Measurements from ENCODE around the gene CACNA1G.
A peak's percentile ranks its signal among the peaks of the same experiment; 100 is the strongest.

The CACNA1G gene

DNA sequence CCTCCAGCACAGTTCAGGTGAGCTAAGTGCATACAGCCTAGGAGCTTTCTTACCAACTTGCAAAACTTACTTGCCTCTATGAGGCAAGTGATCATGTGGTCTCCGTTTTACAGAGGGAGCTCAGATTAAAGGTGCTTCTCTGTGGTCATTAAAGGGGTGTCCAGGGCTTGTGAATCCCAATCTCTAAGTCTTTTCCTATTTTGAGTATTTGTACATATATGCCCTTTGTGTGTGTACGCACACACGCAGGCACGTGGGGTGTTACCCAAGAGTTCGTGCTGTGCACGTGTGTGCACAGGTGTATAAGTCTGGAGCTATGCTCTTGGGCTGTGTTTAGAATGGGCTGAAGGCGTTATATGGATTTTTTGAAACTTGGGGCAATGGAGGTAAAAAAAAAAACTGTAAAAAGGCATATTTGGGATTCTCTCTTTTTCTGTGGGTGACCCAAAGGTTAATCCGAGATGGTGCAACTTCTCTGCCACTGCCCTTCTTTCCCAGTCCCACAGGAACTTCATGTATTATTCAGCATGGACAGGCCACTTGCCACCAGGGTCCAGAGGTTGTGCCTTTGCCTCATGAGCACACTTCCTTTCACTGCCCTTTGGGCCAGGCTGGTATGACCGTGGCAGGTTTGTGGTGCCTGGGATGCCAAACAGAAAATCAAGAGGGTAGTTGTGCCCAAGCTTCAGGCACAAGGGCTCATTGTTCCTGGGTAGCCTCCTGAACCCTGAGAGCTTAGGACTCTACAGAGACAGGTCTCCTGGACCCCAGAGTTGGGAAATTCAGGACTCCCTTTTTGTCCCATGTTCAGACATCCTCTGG lies 75.7 kb downstream of the CACNA1G start:
- 93% methylated on average over 9 of the region's 9 CpGs for WGBS
- no peak overlapping the region for H2AFZ ChIP-seq (ENCODE audit: low read depth, low read length)
- H3K14ac ChIP-seq (ENCODE audit: low read length in 2 of 2), result no peak overlapping the region
- H2BK12ac ChIP-seq (ENCODE audit: low read length in 2 of 2), result no peak overlapping the region
- H3K4me3 ChIP-seq (ENCODE audit: insufficient read depth in 1 of 2, low read depth in 1 of 2, low read length in 2 of 2), result peak overlapping the region in 1 of 2 experiments; percentile 82
- DNase-seq, result no peak
- peak overlapping the region; percentile 72 for H2AK5ac ChIP-seq (ENCODE audit: low read length, severe bottlenecking)
- H3K9me3 ChIP-seq (ENCODE audit: control insufficient read depth, low read length), result no peaks in the 10 kb centered on the region
- no peak overlapping the region for H4K8ac ChIP-seq (ENCODE audit: low read length)
- H3K18ac ChIP-seq (ENCODE audit: low read depth in 1 of 2, low read length in 2 of 2), result no peak overlapping the region
- no peak overlapping the region for H3K4ac ChIP-seq (ENCODE audit: low read depth in 1 of 2, low read length in 2 of 2)
- H3K27ac ChIP-seq (ENCODE audit: low read length, poor library complexity, severe bottlenecking), result no peak overlapping the region
- H3K27me3 ChIP-seq (ENCODE audit: control insufficient read depth in 1 of 2, insufficient read depth in 1 of 2, low read length in 2 of 2), result peaks cover 0 to 13% of the 10 kb centered on the region in 2 experiments
- H3K4me2 ChIP-seq (ENCODE audit: low read length, poor library complexity, severe bottlenecking), result no peak overlapping the region
- H3K79me1 ChIP-seq (replicated peaks; ENCODE audit: low read length, poor library complexity, severe bottlenecking), result peaks cover 3% of the 10 kb centered on the region
- H3K23ac ChIP-seq (ENCODE audit: low read length in 2 of 2), result no peak overlapping the region
- no peak overlapping the region for H2BK5ac ChIP-seq (ENCODE audit: low read depth, low read length, poor library complexity, severe bottlenecking)
- H2BK120ac ChIP-seq (ENCODE audit: low read depth, low read length), result no peak overlapping the region
- H4K91ac ChIP-seq (ENCODE audit: low read length), result no peak overlapping the region
- H3K9ac ChIP-seq (ENCODE audit: low read length), result no peak overlapping the region
- H2BK15ac ChIP-seq (ENCODE audit: low read depth, poor library complexity, severe bottlenecking), result peak overlapping the region; percentile 37
- H3K36me3 ChIP-seq (ENCODE audit: control insufficient read depth in 1 of 2, insufficient read depth in 2 of 2, low read depth in 1 of 2, low read length in 2 of 2), result no peaks in the 10 kb centered on the region
- peaks cover 50% of the 10 kb centered on the region for H3K4me1 ChIP-seq (ENCODE audit: control insufficient read depth, insufficient read depth, low read depth, low read length)

DNA sequence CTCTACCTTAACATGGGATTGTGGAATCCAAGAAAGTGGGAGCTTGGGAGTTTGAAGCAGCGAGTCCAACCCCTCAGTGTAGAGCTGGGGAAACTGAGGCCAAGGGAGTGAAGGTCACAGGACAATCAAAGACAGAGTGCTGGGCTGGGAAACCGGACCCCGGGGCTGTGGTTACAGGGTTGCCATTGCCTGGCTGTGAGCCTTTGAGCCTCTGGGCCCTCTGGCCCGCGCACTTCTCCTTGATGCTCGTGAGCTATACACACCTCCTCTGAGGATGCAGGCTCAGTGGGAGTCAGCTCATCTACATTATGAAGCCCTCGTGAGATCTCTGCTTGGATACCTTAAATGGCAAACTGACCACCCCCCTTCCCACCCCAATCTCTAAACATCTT lies 76.3 kb downstream of the CACNA1G start:
- peaks cover 52% of the 10 kb centered on the region for H3K4me1 ChIP-seq (ENCODE audit: control insufficient read depth, insufficient read depth, low read depth, low read length)
- H2BK120ac ChIP-seq (ENCODE audit: low read depth, low read length), result peak overlapping the region; percentile 2
- peak overlapping the region; percentile 72 for H2AK5ac ChIP-seq (ENCODE audit: low read length, severe bottlenecking)
- no peak overlapping the region for H2AFZ ChIP-seq (ENCODE audit: low read depth, low read length)
- no peak for DNase-seq
- H3K4ac ChIP-seq (ENCODE audit: low read depth in 1 of 2, low read length in 2 of 2), result no peak overlapping the region
- H2BK12ac ChIP-seq (ENCODE audit: low read length in 2 of 2), result peak overlapping the region in 1 of 2 experiments; percentile 49
- no peak overlapping the region for H4K8ac ChIP-seq (ENCODE audit: low read length)
- 91% methylated on average over 7 of the region's 7 CpGs for WGBS
- no peaks in the 10 kb centered on the region for H3K36me3 ChIP-seq (ENCODE audit: control insufficient read depth in 1 of 2, insufficient read depth in 2 of 2, low read depth in 1 of 2, low read length in 2 of 2)
- H3K4me3 ChIP-seq (ENCODE audit: insufficient read depth in 1 of 2, low read depth in 1 of 2, low read length in 2 of 2), result no peak overlapping the region
- H4K91ac ChIP-seq (ENCODE audit: low read length), result no peak overlapping the region
- H3K14ac ChIP-seq (ENCODE audit: low read length in 2 of 2), result no peak overlapping the region
- no peak overlapping the region for H2BK5ac ChIP-seq (ENCODE audit: low read depth, low read length, poor library complexity, severe bottlenecking)
- peak overlapping the region; percentile 26 for H2BK15ac ChIP-seq (ENCODE audit: low read depth, poor library complexity, severe bottlenecking)
- H3K23ac ChIP-seq (ENCODE audit: low read length in 2 of 2), result no peak overlapping the region
- peaks cover 0 to 13% of the 10 kb centered on the region in 2 experiments for H3K27me3 ChIP-seq (ENCODE audit: control insufficient read depth in 1 of 2, insufficient read depth in 1 of 2, low read length in 2 of 2)
- H3K18ac ChIP-seq (ENCODE audit: low read depth in 1 of 2, low read length in 2 of 2), result no peak overlapping the region
- H3K9me3 ChIP-seq (ENCODE audit: control insufficient read depth, low read length), result no peaks in the 10 kb centered on the region
- H3K27ac ChIP-seq (ENCODE audit: low read length, poor library complexity, severe bottlenecking), result no peak overlapping the region
- no peak overlapping the region for H3K9ac ChIP-seq (ENCODE audit: low read length)
- peaks cover 3% of the 10 kb centered on the region for H3K79me1 ChIP-seq (replicated peaks; ENCODE audit: low read length, poor library complexity, severe bottlenecking)
- no peak overlapping the region for H3K4me2 ChIP-seq (ENCODE audit: low read length, poor library complexity, severe bottlenecking)

DNA sequence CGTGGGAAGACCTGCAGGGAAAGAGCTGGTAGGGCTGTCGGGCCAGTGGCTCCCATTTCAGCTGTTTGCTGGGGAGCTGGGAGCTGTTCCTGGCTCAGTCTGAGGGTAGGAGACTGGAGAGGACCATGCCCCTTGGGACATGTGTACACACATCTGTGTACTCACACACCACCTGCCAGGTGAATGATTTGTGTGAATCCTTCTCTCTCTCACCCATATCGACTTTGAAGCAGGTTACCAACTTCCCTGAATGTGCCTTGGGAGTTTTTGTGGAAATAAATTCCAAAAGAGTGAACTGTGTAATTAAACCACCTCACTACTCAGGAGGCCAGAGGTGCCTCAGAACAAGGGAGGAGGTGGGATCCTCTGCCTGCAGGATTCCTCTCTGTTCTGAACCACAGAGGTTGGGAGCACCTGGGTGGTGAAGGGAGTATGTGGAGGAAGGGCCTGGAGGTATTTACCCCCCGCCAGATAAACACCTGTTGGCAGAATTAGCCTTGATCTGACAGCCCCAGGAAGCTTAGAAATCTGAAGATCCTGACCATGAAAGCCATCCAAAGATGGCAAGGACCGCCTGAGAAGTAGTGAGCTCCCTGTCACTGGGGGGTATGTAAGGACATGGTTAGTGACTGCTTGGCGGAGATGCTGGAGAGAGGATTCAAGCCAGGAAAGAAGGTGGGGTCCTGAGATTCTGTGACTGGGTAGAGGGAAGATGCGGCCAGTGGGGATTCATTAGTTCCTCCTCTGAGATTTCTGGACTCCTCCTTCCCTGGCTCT lies 77.5 kb downstream of the CACNA1G start:
- Histone ChIP-seq H3K4me3 (ENCODE audit: insufficient read depth in 1 of 2, low read depth in 1 of 2, low read length in 2 of 2) (no peak overlapping the region), H3K18ac (ENCODE audit: low read depth in 1 of 2, low read length in 2 of 2) (peak overlapping the region in 1 of 2 experiments; percentile 26), H2BK12ac (ENCODE audit: low read length in 2 of 2) (peak overlapping the region; percentile 51 to 88), H3K23ac (ENCODE audit: low read length in 2 of 2) (no peak overlapping the region), H3K4ac (ENCODE audit: low read depth in 1 of 2, low read length in 2 of 2) (peak overlapping the region; percentile 69 to 85), H3K4me2 (ENCODE audit: low read length, poor library complexity, severe bottlenecking) (no peak overlapping the region), H3K9me3 (ENCODE audit: control insufficient read depth, low read length) (no peaks in the 10 kb centered on the region), H3K14ac (ENCODE audit: low read length in 2 of 2) (no peak overlapping the region), H2BK120ac (ENCODE audit: low read depth, low read length) (peak overlapping the region; percentile 50), H2AK5ac (ENCODE audit: low read length, severe bottlenecking) (peak overlapping the region; percentile 94), H3K79me1 (replicated peaks; ENCODE audit: low read length, poor library complexity, severe bottlenecking) (peaks cover 11% of the 10 kb centered on the region), H2BK15ac (ENCODE audit: low read depth, poor library complexity, severe bottlenecking) (peak overlapping the region; percentile 28), H3K36me3 (ENCODE audit: control insufficient read depth in 1 of 2, insufficient read depth in 2 of 2, low read depth in 1 of 2, low read length in 2 of 2) (peaks cover 0 to 4% of the 10 kb centered on the region in 2 experiments), H3K27ac (ENCODE audit: low read length, poor library complexity, severe bottlenecking) (peak overlapping the region; percentile 91), H3K27me3 (ENCODE audit: control insufficient read depth in 1 of 2, insufficient read depth in 1 of 2, low read length in 2 of 2) (peaks cover 0 to 13% of the 10 kb centered on the region in 2 experiments), H3K4me1 (ENCODE audit: control insufficient read depth, insufficient read depth, low read depth, low read length) (peaks cover 58% of the 10 kb centered on the region), H4K91ac (ENCODE audit: low read length) (peak overlapping the region; percentile 35), H2AFZ (ENCODE audit: low read depth, low read length) (no peak overlapping the region), H4K8ac (ENCODE audit: low read length) (peak overlapping the region; percentile 2), H3K9ac (ENCODE audit: low read length) (peak overlapping the region; percentile 30), H2BK5ac (ENCODE audit: low read depth, low read length, poor library complexity, severe bottlenecking) (peak overlapping the region; percentile 84)
- WGBS, result 90% methylated on average over 6 of the region's 7 CpGs
- DNase-seq, result no peak

DNA sequence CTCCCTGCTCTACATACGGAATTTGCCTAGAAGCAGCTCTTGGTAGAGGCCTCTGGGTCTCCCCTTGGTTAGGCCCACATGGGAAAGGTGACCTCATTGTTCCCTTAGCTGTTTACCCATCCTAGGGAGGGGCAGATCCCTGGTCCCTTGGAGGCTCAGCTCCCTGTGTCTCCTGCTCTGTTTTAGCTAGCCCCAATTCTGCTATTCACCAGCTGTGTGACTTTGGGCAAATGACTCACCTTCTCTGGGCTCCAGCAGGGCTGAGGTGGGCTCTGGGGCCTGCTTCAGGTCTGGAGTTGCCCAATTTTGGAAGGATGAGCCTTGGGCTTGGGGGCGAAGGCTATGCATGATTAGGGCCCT lies 78.1 kb downstream of the CACNA1G start:
- no peaks in the 10 kb centered on the region for H3K9me3 ChIP-seq (ENCODE audit: control insufficient read depth, low read length)
- H3K18ac ChIP-seq (ENCODE audit: low read depth in 1 of 2, low read length in 2 of 2), result peak overlapping the region; percentile 60 to 92
- peak overlapping the region; percentile 35 for H4K91ac ChIP-seq (ENCODE audit: low read length)
- H3K36me3 ChIP-seq (ENCODE audit: control insufficient read depth in 1 of 2, insufficient read depth in 2 of 2, low read depth in 1 of 2, low read length in 2 of 2), result peaks cover 0 to 4% of the 10 kb centered on the region in 2 experiments
- 19% methylated on average over 2 of the region's 2 CpGs for WGBS
- peak overlapping the region; percentile 51 to 79 for H2BK12ac ChIP-seq (ENCODE audit: low read length in 2 of 2)
- H4K8ac ChIP-seq (ENCODE audit: low read length), result peak overlapping the region; percentile 2
- H3K27ac ChIP-seq (ENCODE audit: low read length, poor library complexity, severe bottlenecking), result peak overlapping the region; percentile 91
- no peak overlapping the region for H3K4me3 ChIP-seq (ENCODE audit: insufficient read depth in 1 of 2, low read depth in 1 of 2, low read length in 2 of 2)
- H2AFZ ChIP-seq (ENCODE audit: low read depth, low read length), result no peak overlapping the region
- peaks cover 0 to 9% of the 10 kb centered on the region in 2 experiments for H3K27me3 ChIP-seq (ENCODE audit: control insufficient read depth in 1 of 2, insufficient read depth in 1 of 2, low read length in 2 of 2)
- H2BK5ac ChIP-seq (ENCODE audit: low read depth, low read length, poor library complexity, severe bottlenecking), result peak overlapping the region; percentile 84
- peak overlapping the region; percentile 50 for H2BK120ac ChIP-seq (ENCODE audit: low read depth, low read length)
- DNase-seq, result no peak
- no peak overlapping the region for H3K23ac ChIP-seq (ENCODE audit: low read length in 2 of 2)
- H3K9ac ChIP-seq (ENCODE audit: low read length), result peak overlapping the region; percentile 30
- H3K79me1 ChIP-seq (replicated peaks; ENCODE audit: low read length, poor library complexity, severe bottlenecking), result peaks cover 11% of the 10 kb centered on the region
- no peak overlapping the region for H3K14ac ChIP-seq (ENCODE audit: low read length in 2 of 2)
- H2AK5ac ChIP-seq (ENCODE audit: low read length, severe bottlenecking), result peak overlapping the region; percentile 94
- peak overlapping the region; percentile 28 for H2BK15ac ChIP-seq (ENCODE audit: low read depth, poor library complexity, severe bottlenecking)
- H3K4me2 ChIP-seq (ENCODE audit: low read length, poor library complexity, severe bottlenecking), result no peak overlapping the region
- peaks cover 63% of the 10 kb centered on the region for H3K4me1 ChIP-seq (ENCODE audit: control insufficient read depth, insufficient read depth, low read depth, low read length)
- H3K4ac ChIP-seq (ENCODE audit: low read depth in 1 of 2, low read length in 2 of 2), result peak overlapping the region; percentile 69 to 85
